ENCODE data around the gene NOMO2. TPM values are rescaled to one million over a fixed set of nuclear protein-coding genes. Genes with fewer than 3 reads are reported as not detected.
A peak's percentile ranks its signal among the peaks of the same experiment; 100 is the strongest.
"Not testable (repeated sequence)": the region's sequence is repeated elsewhere in the genome, so short reads cannot be mapped to it uniquely, and the experiment has no call there.

NOMO2 gene
- total RNA-seq, 4 donors from 2014 or later: 45.7 to 98.1 (median 63.1) TPM

GRCh38 chr16:18572973-18573372 is 11.1 kb upstream of the NOMO2 start:
- H3K4me3 ChIP-seq; H3K9me3 ChIP-seq; H3K27me3 ChIP-seq; H3K4me1 ChIP-seq; DNase-seq (ENCODE audit: low spot score in 2 of 2); H3K36me3 ChIP-seq; H3K27ac ChIP-seq: not testable (repeated sequence)
- 90% methylated on average over 2 of the region's 8 CpGs; no CpG with 5 or more reads in 1 of the 2 donors for WGBS, 2 donors

GRCh38 chr16:18571307-18571850 is 9.5 kb upstream of the NOMO2 start:
- H3K4me1 ChIP-seq; H3K36me3 ChIP-seq; H3K9me3 ChIP-seq; H3K27ac ChIP-seq; DNase-seq (ENCODE audit: low spot score in 2 of 2); H3K27me3 ChIP-seq: not testable (repeated sequence)
- WGBS, 2 donors: 9 to 71% methylated on average over 1 to 8 of the region's 13 CpGs
- peak overlapping the region in 1 of 4 donors; percentile 27 for H3K4me3 ChIP-seq

GRCh38 chr16:18570529-18571306 is 8.8 kb upstream of the NOMO2 start:
- H3K36me3 ChIP-seq; H3K9me3 ChIP-seq; DNase-seq (ENCODE audit: low spot score in 2 of 2); H3K4me1 ChIP-seq; H3K27ac ChIP-seq; H3K27me3 ChIP-seq: not testable (repeated sequence)
- H3K4me3 ChIP-seq: peak overlapping the region in 1 of 4 donors; percentile 27
- WGBS, 2 donors: 16 to 25% methylated on average over 10 to 11 of the region's 46 CpGs

- not testable (repeated sequence) for H3K27me3 ChIP-seq; H3K36me3 ChIP-seq; H3K27ac ChIP-seq; DNase-seq (ENCODE audit: low spot score in 2 of 2); H3K4me1 ChIP-seq; H3K9me3 ChIP-seq
- peak overlapping the region in 3 of 4 donors; percentile 39 to 64 (median 58) for H3K4me3 ChIP-seq
- WGBS, 2 donors: 21 to 23% methylated on average over 14 of the region's 16 CpGs
Observed at GRCh38 chr16:18560416-18561220, 1.3 kb downstream of the NOMO2 start.

- not testable (repeated sequence) for H3K27ac ChIP-seq; H3K9me3 ChIP-seq; H3K4me3 ChIP-seq; H3K36me3 ChIP-seq; H3K4me1 ChIP-seq; DNase-seq (ENCODE audit: low spot score in 2 of 2); H3K27me3 ChIP-seq
- WGBS, 2 donors: no CpG with 5 or more reads among the region's 5 CpGs
Observed at GRCh38 chr16:18553671-18554070, 8.2 kb downstream of the NOMO2 start.

DNA sequence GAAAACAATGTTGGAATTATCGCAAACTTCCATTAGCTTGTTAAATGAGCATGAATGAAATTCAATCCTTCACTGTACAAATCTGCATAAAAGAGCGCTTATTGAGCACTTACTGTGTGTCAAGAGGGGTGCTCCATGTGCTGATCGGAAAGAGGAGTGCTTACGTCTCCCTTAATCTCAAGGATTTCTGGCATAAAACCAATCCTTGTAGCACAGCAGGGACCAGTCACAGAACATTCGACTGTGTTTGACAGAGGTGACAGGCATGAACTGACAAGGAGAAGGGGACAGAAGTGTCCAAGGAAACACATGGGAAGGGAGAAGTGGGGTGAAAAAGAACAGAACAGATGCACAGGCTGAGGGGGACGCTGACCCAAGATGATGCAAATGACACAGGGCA is 14.5 kb downstream of the NOMO2 start:
- not testable (repeated sequence) for DNase-seq (ENCODE audit: low spot score in 2 of 2); H3K27me3 ChIP-seq; H3K4me3 ChIP-seq; H3K4me1 ChIP-seq; H3K9me3 ChIP-seq; H3K36me3 ChIP-seq; H3K27ac ChIP-seq
- 77 to 87% methylated on average over 3 of the region's 6 CpGs for WGBS, 2 donors

- H3K27ac ChIP-seq; H3K4me3 ChIP-seq; H3K4me1 ChIP-seq; H3K9me3 ChIP-seq; H3K27me3 ChIP-seq; DNase-seq (ENCODE audit: low spot score in 2 of 2); H3K36me3 ChIP-seq: not testable (repeated sequence)
- no CpG with 5 or more reads among the region's 5 CpGs for WGBS, 2 donors
Observed at GRCh38 chr16:18546853-18547252, 15.0 kb downstream of the NOMO2 start.

- not testable (repeated sequence) for H3K27ac ChIP-seq, H3K36me3 ChIP-seq
- WGBS, 2 donors: 67 to 74% methylated on average over 4 of the region's 6 CpGs
Observed at GRCh38 chr16:18544232-18545081, 17.4 kb downstream of the NOMO2 start.

DNA sequence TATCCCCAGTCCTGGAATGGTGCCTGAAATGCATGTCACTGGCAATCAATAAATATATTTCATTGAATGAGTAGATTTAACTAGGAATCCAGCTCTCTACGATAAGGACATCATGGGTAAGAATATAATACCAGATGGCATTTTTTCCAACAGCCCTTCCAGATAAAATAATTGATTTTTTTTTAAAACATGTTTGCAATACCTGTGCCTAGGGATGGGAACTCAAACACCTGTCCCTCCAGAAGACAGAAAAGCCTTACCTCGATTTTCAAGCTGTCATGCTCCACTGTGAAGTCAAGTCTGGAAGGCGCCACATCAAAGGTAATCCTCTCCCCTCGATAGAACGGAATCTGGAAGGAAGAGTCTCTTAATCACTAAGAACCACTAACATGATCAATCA is 20.0 kb downstream of the NOMO2 start:
- no CpG with 5 or more reads among the region's 5 CpGs for WGBS, 2 donors
- not testable (repeated sequence) for H3K4me3 ChIP-seq; H3K27ac ChIP-seq; H3K36me3 ChIP-seq; H3K4me1 ChIP-seq; H3K27me3 ChIP-seq; H3K9me3 ChIP-seq; DNase-seq (ENCODE audit: low spot score in 2 of 2)

More at GRCh38 chr16:18544232-18545081, 17.4 kb downstream of the NOMO2 start:
- H3K27me3 ChIP-seq; DNase-seq (ENCODE audit: low spot score in 2 of 2); H3K4me3 ChIP-seq; H3K4me1 ChIP-seq; H3K9me3 ChIP-seq: not testable (repeated sequence)

- 63 to 68% methylated on average over 3 of the region's 3 CpGs for WGBS, 2 donors
- H3K4me1 ChIP-seq; H3K9me3 ChIP-seq; H3K36me3 ChIP-seq; H3K27me3 ChIP-seq; DNase-seq (ENCODE audit: low spot score in 2 of 2); H3K27ac ChIP-seq; H3K4me3 ChIP-seq: not testable (repeated sequence)
Observed at GRCh38 chr16:18537004-18537403, 24.9 kb downstream of the NOMO2 start.

- WGBS, 2 donors: 75 to 76% methylated on average over 10 to 11 of the region's 15 CpGs
- H3K27me3 ChIP-seq; H3K4me1 ChIP-seq; H3K36me3 ChIP-seq; H3K4me3 ChIP-seq; H3K9me3 ChIP-seq; H3K27ac ChIP-seq; DNase-seq (ENCODE audit: low spot score in 2 of 2): not testable (repeated sequence)
Observed at GRCh38 chr16:18535519-18536168, 26.3 kb downstream of the NOMO2 start.

DNA sequence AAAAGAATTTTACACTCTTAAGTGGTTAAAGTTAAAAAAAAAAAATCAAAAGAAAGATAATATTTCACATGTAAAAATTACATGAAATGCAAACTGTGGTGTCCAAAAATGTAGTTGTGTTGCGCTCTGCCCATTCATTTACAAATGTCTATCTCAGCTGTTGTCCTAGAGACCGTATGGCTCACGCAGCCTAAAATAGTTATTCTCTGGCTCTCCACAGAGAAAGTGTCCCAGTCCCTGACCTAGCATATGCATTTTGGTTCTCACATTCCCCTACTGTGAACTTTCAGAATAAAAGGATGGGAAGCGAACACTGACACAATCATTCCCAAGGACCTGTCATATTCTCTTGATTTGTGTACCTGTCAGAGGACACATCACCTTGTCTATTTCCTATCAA is 27.6 kb downstream of the NOMO2 start:
- DNase-seq (ENCODE audit: low spot score in 2 of 2); H3K4me3 ChIP-seq; H3K4me1 ChIP-seq; H3K27me3 ChIP-seq; H3K9me3 ChIP-seq; H3K36me3 ChIP-seq; H3K27ac ChIP-seq: not testable (repeated sequence)
- 100% methylated on average over 1 of the region's 4 CpGs for WGBS, 2 donors

Measured in tibial nerve (tissue), 4 donors.